Measurements from ENCODE around the gene MAP1B.
A peak's percentile ranks its signal among the peaks of the same experiment; 100 is the strongest.

The MAP1B gene

DNA sequence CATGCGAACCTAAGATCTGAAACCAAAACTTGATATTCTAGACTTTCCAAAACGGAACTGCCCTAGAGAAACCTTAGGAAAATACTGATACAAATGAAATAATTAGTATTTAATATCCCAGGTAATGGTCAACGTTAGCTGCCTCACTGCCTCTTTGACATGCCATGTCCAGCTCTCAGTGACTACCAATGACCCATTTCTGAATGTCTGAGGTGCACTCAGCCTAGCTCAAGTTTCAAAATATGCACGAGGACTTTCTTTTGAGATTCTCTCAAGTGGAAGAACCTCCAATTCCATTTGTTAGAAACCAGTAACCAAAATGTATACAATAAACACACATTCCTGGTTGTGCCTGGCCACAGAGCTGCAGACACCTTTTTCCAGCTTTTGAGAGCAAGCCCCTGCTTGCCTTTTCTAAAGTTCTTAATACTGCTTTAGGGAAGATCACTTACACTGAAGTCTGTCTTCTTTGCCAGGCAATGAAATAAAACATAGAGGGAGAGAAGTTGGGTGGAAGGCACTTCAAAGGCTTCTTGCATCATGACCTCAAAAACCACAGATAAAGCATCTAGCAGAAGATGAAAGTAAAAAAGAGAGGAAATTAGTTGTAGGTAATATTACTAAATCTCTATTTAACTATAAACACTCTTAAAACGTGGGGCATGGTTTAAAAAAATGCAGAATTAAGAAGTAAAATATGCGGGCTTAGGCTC is 124.9 kb downstream of the MAP1B start:
- DNase-seq: no peak

- no peak for DNase-seq
Measured at GRCh38 chr5:72232838-72233237, 125.6 kb downstream of the MAP1B start.

DNA sequence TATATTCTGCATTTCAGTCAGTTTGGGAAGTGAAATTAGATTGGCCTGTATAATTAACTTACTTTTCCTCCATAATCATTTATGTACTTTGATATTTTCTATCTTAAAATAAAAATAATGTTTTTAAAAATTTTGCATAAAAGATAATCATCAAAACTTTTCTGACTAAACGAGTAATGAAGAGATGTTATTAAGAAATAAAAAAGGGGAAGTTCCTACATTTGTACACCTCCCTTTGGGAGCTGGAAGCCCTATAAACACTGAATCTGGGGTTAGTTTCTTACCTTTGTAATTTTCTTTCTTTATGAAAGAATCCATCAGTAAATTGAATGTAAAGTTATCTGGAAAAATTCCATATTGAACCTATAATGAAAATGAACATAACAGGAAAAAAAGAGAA is 126.6 kb downstream of the MAP1B start:
- no peak for DNase-seq

- peak; percentile 31 for DNase-seq
Measured at GRCh38 chr5:72234265-72234700, 127.0 kb downstream of the MAP1B start.

- no peak for DNase-seq
Measured at GRCh38 chr5:72234868-72235267, 127.6 kb downstream of the MAP1B start.

DNA sequence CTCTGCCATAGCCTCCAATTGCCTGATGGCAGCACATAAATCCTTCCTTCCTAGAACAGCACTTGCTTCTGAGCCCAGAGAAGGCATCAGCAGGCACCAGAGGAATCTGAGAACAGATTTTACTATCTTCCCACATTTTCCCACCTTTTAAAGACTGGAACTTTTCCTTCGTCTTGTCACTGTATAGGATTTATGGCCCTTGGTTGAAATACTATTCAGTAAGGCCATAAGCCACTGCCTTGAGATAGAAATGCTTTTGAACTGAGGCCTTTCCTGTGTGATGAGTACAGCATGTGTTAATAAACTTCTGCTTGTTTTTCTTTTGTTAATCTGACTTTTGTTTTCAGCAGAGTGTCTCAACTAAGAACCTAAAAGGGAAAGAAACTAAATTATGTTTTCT is 128.4 kb downstream of the MAP1B start:
- no peak for DNase-seq

DNA sequence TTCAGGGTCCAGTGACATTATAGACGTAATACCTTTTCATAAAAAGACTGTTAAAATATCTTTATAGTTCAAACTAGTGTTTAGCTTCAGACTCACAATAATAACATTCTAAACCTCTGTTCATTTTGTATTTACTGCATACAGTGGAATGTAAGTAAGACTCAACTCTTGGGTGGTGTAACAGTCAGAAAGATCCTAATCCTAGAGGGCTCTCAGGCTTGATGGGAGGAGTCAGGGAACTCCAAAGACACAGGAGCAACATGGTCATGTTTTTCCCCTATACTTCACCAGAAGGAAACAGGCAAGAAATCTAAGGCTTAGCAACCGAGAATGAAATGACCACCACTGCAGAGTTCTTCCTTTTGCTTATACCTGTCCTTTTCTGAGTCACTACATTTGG is 130.1 kb downstream of the MAP1B start:
- no peak for DNase-seq

DNA sequence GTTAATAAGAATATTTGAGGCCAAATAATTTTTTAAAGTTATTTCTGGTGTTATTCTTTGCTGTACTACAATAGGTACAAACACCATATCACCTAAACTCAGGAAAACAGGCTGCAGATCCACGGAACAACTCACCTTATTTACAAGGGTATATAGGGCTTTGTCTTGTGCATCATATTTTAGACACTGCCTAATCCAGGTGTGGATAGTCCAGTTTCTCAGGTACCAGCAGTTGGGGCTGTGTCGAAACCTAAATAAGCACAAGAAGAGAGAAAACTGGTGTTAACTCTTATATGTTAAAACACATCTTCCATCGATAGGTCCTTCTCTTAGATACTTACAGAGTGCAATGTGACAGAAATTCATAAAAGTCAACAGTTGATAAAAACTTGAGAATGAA is 130.6 kb downstream of the MAP1B start:
- DNase-seq: no peak

DNA sequence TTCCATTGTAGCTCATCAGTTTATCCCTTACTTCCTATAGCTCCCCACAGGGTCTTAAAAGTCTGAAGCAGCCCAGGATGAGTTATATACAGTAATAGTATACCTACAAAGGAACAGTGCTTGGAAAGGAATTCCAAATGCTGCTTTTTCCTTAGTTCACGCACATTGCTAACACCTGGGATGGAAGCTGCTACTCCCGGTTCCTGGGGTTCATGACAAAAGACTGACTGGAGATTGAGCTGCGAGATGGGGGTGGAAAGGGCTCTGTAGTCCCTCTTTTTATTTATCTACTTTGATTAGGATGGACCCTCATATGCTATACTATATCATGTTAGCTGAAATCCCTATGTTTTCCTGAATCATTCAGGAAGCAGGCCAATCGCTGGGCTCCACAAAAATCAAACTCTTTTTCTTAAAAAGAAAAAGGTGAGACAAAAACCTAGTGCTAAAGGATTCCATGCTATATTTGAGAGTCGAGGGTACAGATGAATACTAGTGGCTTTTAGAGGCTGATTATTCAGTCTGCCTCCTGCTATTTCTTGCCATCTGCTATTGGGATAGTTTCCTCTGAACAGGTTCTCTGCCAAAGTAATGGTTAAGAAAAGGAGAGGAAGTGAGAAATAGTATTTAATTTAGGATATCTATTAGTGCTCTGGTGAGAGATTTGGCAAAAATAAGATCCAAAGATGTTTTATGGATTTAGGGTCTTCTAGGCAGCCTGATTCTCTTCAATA is 131.6 kb downstream of the MAP1B start:
- DNase-seq: no peak

DNA sequence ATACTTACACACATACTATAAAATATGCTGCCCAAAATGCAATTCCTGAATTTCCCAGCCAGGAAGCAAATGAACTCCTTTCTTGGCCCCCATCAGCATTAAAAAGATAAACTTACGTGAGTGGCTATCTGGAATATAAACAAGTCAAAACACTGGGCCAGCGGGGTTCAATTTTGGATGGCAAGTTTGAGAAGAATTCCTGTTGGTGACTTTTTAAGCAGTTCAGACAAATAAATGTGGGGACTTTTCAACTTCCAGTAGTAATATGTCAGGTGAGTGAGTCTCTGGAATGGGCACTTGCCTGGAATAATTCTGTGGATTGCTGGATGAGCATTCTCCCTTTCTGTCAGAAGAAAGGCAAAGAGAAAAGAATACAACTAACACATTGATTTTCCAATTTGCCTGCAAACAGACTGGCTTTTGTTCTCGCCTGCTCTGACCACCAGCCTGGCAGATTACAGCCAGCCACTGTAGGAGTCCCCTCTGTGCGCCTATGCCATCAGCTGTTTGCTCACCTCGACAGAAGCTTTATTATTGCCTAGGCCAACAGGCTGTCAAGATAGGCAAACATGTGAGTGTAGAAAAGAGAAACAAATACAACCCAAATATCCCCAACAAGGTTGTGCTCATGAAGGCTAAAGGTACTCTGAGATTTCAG is 134.2 kb downstream of the MAP1B start:
- DNase-seq: no peak

DNA sequence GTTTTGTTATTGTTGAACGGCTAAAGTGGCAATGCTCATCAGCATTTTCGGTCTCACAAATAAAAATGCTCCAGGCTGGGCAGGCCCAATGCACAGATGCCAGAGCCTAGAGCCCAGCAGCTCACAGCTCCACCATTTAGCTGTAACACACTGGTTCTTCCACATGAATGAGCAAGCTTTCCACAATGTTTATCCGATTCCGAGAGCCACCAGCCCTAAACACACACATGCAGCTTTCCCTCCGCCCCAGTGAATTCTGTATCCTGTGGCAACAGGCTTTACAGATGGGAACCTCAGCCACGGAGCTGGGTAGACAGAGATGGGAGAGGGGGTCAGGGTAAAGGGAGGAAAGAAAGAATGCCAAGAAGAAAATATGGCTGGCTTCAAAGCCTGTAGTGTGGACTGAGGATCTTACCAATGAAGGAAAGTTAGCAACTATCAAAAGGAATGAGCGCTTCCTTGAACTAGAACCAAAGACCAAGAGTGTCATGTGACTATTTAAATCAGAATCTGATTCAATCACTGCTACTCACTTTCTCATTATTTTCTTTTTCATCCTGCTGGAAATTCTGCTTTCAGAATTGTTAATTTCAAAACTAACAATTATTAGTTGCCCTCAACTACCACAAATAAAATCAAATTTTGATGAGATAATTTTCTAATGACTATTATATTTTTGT is 135.7 kb downstream of the MAP1B start:
- DNase-seq: no peak

- no peak for DNase-seq
Measured at GRCh38 chr5:72243706-72244105, 136.4 kb downstream of the MAP1B start.

DNA sequence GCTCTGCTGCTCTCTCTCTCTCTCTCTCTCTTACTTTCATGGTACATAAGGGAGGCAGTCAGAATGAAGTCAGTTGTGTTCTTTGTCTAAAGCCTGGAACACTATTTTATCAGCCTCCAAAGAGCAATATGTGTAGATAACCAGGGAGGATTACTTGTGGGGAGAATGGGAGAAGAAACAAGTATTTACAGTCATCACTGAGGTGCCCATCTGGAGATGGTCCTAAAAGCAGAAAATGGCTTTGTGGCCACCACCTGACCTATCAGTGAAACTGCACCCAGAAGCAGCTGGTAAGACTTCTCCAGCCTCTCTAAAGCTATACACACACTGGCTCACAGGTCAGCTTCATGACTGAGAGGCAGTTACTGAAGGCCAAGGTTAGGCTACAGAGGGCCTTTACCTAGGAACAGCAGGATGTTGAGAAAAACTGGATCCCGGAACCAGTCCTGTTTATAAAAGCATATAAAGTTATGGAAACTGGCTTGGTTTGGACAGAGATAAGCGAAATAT is 137.6 kb downstream of the MAP1B start:
- no peak for DNase-seq

GRCh38 chr5:72245546-72245945 is 138.3 kb downstream of the MAP1B start:
- DNase-seq: no peak

DNA sequence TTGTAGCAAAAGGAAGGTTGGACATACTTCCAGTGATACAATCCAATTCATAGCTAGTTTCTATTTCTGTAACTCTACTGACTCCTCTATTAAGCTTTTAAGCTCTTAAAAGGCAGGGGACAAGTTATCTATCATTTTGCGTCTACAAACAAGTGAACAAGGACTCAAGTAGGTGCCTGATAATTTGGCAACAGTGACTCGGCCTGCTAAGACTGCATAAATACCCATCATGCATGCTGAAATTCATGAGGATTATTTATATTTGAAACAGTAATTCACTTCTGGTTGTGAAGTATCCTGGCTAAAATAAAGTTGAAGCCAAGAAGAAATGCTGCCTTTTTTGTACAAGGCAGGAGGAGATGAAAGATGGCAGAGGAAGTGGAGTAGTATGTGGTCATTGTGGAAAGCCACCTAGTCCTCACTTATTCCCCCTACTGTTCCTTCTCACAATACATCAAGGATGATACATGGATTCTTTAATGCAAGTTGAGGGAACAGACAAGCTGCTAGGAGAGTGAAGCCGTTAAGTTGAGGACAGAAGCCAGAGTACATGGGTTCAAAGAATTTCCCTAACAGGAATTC is 138.8 kb downstream of the MAP1B start:
- no peak for DNase-seq

- DNase-seq: no peak
Measured at GRCh38 chr5:72246954-72247442, 139.7 kb downstream of the MAP1B start.

GRCh38 chr5:72248410-72248981 is 141.2 kb downstream of the MAP1B start:
- DNase-seq: no peak

DNA sequence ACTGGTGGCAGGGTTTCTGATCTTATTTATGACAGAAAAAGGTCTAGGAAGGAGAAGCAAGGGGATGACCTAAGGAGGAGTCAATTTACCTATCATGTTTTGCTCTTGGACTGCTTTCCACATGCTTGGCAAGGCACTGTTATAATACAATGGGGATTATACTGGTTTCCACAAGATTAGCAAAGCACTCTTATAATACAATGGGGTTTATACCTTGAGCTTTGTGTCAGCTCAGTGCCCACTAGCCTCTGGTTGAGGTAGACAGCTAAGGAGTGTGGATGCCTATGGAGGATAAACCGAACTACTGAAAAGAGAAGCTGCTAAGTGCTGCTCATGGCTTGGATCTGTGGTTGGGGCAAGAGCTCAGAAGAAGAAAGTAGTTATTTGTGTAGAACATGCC is 144.1 kb downstream of the MAP1B start:
- DNase-seq: no peak

GRCh38 chr5:72252008-72252407 is 144.7 kb downstream of the MAP1B start:
- no peak for DNase-seq

DNA sequence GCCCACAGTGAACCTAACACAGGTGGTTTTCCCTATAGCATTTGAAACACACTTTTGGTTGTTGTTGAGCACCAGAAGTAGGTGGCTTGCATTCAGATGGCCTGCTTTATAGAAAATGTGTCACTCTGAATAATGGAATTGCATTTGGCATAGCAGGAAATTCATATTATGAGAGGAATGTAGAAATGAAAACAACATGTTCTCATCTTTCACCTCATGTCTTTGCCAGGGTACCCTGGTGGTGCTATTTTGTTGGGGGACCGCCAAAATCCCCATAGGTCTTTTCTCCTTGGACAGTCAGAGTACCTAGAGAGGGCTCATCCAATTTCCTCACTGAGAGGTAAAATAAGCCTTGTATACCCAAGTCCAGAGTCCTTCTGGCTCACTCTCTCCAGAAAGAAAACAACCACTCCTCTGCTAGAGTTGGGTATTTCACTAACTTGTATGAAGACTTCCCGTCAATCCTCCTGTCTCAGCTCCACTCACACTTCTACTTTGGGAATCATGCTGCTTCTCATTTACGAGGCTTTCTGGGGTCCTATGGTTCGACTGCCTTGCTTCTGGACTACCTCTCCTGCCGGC is 145.4 kb downstream of the MAP1B start:
- no peak for DNase-seq

GRCh38 chr5:72255237-72255636 is 148.0 kb downstream of the MAP1B start:
- no peak for DNase-seq

DNA sequence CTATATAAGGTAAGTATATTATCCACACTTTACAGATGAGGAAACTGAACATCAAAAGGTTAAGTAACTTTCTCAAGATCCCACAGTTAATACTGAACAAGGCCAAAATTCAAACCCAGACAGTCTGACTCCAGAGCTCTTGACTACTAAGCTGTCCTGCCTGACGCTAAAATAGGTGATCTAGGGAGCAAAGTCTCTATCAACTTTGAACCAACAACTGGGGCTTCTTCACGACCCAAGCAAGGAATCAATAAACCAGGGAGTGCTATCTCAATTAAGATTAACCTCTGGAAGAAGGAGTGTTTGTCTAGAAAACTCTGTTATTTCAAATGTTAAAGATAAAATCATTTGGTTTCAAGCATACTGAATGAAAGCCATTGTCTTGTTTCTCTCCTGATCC is 148.4 kb downstream of the MAP1B start:
- DNase-seq: no peak
